GM18526 (cell line): ENCODE results near the gene ARAP2.

Source experiments
- POLR2A ChIP-seq: IDR thresholded peaks from 3 replicates; pipeline ENCODE4 v1.6.1; 2011; ENCODE audit not compliant: insufficient read length; ENCODE audit errors: extremely low read depth

Gene ARAP2

DNA sequence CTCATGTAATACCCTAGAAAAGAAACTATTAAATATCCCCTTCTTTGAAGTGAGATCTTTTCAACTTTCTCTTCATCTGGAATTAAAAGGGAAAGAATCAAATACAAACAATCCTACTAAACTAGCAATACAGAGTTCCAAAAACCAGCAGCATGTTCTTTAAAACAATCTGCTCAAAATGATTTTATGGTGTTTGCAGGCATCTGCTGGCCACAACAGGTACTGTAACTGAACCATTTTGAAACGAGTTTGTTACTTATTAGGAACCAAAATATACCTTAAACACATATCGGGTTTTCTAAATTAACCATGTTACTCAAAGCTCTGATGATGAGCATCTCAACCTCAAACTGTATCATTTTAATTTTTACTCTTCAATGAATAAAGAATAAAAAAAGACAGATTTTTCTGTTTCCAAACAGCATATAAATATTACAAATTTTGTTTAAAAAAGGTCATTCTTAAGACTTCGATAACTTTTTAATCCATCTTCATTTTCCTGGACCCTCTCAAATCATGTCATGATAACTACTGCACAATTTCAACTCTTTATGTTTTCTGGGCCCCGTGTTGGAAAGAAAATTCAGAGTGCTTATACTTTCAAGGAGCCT lies 56.5 kb downstream of the ARAP2 start:
- TF ChIP-seq POLR2A = no peak

- no peak for TF ChIP-seq POLR2A
Observed at GRCh38 chr4:36183665-36184393, 60.5 kb downstream of the ARAP2 start.

GRCh38 chr4:36183232-36183631 lies 61.1 kb downstream of the ARAP2 start:
- TF ChIP-seq POLR2A = no peak

GRCh38 chr4:36180206-36180605 lies 64.1 kb downstream of the ARAP2 start:
- TF ChIP-seq POLR2A = no peak

- TF ChIP-seq POLR2A = no peak
Observed at GRCh38 chr4:36178484-36178883, 65.8 kb downstream of the ARAP2 start.

GRCh38 chr4:36177946-36178345 lies 66.4 kb downstream of the ARAP2 start:
- no peak for TF ChIP-seq POLR2A

DNA sequence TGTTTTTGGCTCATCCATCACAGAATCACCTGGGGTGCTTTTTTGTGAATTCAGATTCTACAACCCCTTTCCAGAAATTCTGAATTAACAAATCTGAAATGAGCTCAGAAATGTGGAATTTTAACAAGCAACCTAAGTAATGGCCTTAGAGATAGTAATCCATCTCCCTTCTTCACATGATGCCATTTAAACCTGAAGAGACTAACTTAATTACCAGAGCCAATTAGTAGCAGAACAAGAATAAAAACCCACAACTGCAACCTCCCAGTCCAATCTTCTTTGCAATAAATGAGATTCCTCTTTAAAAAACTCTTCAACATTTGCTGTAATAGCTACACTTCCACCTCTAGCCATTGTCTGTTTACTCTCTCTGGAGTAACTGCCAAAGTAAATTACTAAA lies 69.7 kb downstream of the ARAP2 start:
- no peak for TF ChIP-seq POLR2A

DNA sequence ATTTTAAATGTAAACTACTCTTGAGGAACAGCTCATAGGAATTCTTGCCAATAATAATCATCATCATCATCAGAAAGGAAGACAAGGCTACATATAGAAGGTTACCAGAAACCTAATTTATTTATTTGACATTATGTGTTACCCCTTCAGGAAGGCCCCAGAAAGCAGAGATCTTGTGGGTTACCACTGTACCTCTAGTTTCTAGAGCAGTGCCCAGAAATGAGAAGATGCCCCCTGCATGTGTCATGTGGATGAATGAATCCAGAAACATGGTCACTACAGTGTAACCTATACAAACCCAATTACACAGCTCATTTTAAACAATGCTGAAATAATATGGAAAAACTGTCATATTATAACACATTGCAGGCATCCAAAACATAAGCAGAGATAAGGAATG lies 70.4 kb downstream of the ARAP2 start:
- no peak for TF ChIP-seq POLR2A

GRCh38 chr4:36172656-36173055 lies 71.7 kb downstream of the ARAP2 start:
- no peak for TF ChIP-seq POLR2A

DNA sequence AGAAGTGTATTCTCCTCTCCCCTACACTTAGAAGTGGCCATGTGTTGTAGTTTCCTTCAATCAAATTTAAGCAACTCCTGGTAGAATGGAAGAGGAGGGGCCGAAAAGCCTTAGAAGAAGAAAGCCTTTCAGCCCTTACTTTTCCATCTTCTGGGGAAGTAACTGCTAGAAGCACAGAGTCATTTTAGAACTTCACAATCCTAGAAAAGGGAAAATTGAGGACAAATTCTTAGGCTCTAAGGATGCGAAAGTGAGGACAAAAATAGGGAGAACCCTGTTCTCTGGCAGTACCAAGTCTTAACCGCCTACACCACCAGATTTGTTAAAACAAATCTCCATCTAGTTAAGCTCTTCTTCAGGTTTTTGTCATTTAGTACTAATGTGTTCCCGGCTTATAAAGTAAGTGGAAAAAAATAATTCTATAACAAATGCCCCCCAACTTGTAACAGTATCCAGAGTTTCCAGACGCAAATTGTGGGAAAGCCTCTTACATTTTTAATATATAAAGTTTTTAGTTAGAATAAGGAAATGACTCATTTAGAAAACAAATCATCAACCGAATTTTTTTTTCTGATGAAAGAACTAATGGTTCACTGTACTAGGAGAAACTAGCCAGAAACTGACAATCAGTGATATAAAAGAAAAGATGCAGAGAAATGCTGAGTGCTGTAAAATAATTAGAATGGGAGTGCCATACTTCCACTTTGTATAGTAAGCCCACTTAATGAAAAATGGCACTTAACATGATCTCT lies 76.0 kb downstream of the ARAP2 start:
- TF ChIP-seq POLR2A = no peak

- TF ChIP-seq POLR2A = no peak
Observed at GRCh38 chr4:36165631-36166005, 78.7 kb downstream of the ARAP2 start.

DNA sequence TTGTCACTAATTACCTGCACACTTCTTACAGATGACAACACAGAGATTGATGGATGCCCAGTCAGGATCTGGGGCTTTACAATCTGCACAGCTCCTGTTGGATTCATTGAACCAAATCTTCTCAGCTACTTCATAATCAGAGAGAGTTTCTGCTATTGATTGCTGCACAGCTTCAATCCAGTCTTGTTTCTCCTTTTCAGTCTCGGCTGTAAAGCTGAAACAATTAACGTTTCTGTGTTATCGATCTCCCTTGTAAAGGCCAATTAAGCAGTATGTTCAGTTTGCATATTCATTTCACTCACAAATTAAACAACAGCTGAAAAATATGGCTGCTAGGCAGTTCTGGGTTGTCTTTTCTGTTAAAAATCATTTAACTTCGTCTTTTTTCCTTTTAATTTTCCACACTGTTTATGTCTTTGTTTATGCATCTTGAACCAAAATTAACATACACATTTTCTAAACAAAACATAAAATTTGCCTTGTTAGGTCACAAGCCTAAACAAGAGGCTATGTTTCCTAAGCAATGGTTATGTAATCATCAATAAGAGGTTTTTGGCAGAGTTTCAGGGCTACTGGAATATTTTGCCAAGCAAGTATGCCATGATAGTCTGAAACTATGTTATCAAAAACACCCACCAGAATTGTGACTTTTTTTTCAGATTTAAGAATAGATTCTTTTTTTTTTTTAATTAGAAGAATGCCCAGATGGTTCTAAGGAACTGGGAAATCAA lies 79.2 kb downstream of the ARAP2 start:
- TF ChIP-seq POLR2A = no peak

DNA sequence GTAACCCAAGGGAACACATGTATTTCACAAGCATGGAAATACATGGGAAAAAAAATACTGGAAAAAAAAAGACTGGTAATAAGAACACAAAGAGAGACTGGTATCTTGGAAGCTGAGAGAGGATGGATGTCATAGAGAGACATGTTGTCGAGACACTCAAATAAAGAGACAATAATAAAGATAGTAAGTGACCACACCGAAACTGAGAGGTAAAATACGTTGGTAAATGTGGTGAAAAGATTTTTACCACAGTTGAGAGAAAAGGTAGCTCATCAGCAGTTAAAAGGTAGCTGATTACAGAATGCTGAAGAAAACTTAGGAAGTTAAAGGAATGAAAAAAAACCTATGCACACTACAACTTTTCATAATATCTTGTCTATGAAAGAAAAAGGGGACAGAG lies 81.1 kb downstream of the ARAP2 start:
- no peak for TF ChIP-seq POLR2A

DNA sequence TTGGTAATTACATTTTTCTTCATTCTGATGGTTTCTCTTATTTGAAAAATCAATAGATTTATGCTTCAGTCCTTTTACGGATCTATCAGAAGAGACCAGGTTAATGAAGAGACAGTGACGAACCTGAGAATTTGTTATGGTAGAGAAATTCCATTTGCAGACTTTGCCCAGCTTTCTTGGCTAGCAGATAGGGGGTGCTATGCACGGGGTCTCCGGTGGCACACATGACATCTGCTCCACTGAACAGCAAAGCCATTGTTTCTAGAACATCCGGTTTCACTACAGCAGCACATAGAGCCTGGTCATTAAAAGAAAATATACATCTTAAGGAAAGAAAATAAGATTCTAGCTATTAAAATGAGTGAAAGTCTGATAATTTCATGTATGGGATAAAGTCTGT lies 85.1 kb downstream of the ARAP2 start:
- no peak for TF ChIP-seq POLR2A

GRCh38 chr4:36152735-36153134 lies 91.6 kb downstream of the ARAP2 start:
- no peak for TF ChIP-seq POLR2A

GRCh38 chr4:36142504-36142903 lies 101.8 kb downstream of the ARAP2 start:
- no peak for TF ChIP-seq POLR2A
